ENCODE data around the gene VAT1.

- TF ChIP-seq POLR2A (IDR thresholded peaks at IDR 0.05) (no peak), POLR2AphosphoS5 (IDR thresholded peaks at IDR 0.05) (no peak)
- TF ChIP-seq, protein P1, sequence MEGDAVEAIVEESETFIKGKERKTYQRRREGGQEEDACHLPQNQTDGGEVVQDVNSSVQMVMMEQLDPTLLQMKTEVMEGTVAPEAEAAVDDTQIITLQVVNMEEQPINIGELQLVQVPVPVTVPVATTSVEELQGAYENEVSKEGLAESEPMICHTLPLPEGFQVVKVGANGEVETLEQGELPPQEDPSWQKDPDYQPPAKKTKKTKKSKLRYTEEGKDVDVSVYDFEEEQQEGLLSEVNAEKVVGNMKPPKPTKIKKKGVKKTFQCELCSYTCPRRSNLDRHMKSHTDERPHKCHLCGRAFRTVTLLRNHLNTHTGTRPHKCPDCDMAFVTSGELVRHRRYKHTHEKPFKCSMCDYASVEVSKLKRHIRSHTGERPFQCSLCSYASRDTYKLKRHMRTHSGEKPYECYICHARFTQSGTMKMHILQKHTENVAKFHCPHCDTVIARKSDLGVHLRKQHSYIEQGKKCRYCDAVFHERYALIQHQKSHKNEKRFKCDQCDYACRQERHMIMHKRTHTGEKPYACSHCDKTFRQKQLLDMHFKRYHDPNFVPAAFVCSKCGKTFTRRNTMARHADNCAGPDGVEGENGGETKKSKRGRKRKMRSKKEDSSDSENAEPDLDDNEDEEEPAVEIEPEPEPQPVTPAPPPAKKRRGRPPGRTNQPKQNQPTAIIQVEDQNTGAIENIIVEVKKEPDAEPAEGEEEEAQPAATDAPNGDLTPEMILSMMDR (IDR thresholded peaks at IDR 0.05 in 8 of 11, conservative IDR thresholded peaks at IDR 0.05 in 3 of 11), result no peak
Measured at GRCh38 chr17:43026595-43026994, 4.4 kb upstream of the VAT1 start.
